ENCODE measurements around the gene DRAP1. TPM values are rescaled to one million over a fixed set of nuclear protein-coding genes. Genes with fewer than 3 reads are reported as not detected.

The DRAP1 gene
- total and polyA plus RNA-seq, 4 experiments from 2014 or later: 78.2 to 102 (median 84.6) TPM

DNA sequence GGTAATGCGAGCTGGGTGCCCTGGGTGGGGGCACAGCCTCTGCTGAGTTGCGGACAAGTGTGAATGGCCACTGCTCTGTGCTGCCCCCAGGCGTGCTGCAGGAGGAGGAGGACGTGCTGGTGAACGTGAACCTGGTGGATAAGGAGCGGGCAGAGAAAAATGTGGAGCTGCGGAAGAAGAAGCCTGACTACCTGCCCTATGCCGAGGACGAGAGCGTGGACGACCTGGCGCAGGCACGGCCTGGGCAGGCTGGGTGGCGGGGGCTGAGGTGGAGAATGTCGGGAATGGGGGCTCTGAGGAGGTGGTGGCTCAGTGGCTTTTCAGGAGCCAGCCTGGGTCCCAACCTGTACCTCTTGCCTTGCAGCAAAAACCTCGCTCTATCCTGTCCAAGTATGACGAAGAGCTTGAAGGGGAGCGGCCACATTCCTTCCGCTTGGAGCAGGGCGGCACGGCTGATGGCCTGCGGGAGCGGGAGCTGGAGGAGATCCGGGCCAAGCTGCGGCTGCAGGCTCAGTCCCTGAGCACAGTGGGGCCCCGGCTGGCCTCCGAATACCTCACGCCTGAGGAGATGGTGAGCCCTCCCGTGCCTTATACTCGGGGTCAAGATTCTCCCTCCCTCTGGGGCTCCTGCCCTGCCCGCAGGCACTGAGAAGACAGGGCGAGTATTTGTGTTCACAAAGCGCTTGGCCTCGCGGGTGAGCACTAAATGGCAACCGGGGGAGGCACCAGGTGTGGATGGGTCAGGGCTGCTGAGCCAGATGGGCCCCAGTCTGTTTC lies 46.9 kb downstream of the DRAP1 start:
- POLR2A ChIA-PET (ENCODE audit: partially characterized antibody): no interaction called here
- Mint-ChIP-seq H3K4me1 (peaks cover 21 to 43% (median 34%) of the 10 kb centered on the region in 4 donors), H3K36me3 (peaks cover 46 to 77% of the 10 kb centered on the region in 2 donors), H3K9me3 (no peaks in the 10 kb centered on the region), H3K27me3 (no peaks in the 10 kb centered on the region), H3K27ac (peak overlapping the region in 3 of 7 donors; percentile 41 to 78 (median 52)), H3K4me3 (no peak overlapping the region)
- H3K9me3 ChIP-seq (ENCODE audit: control insufficient read depth in 1 of 2, low read length in 2 of 2): no peaks in the 10 kb centered on the region
- no peak overlapping the region for H3K27ac ChIP-seq (ENCODE audit: low read depth, low read length)
- H3K27me3 ChIP-seq (ENCODE audit: insufficient read depth, low read length): no peaks in the 10 kb centered on the region
- DNase-seq: no peak
- peaks cover 23% of the 10 kb centered on the region for H3K4me1 ChIP-seq (ENCODE audit: insufficient read depth, low read length)
- H3K36me3 ChIP-seq (ENCODE audit: insufficient read depth, low read length): peaks cover 64% of the 10 kb centered on the region
- H3K4me3 ChIP-seq (ENCODE audit: low read length in 2 of 2): no peak overlapping the region
- CTCF ChIA-PET (ENCODE audit: partially characterized antibody): interaction anchor here (0.9 kb wide), 1 partner anchor 82 kb away, joined by 4 read pairs; no protein-coding TSS in a partner anchor
- intact Hi-C loops (cut with micrococcal nuclease): no loop called here

GRCh38 chr11:65967329-65967934 lies 48.2 kb downstream of the DRAP1 start:
- peaks cover 51 to 76% of the 10 kb centered on the region in 2 donors for H3K36me3 Mint-ChIP-seq
- no peaks in the 10 kb centered on the region for H3K27me3 Mint-ChIP-seq

GRCh38 chr11:65968600-65969482 lies 49.6 kb downstream of the DRAP1 start:
- Histone ChIP-seq H3K36me3 (ENCODE audit: insufficient read depth, low read length) (peaks cover 64% of the 10 kb centered on the region), H3K27ac (ENCODE audit: low read depth, low read length) (no peak overlapping the region), H3K4me3 (ENCODE audit: low read length in 2 of 2) (no peak overlapping the region), H3K4me1 (ENCODE audit: insufficient read depth, low read length) (peaks cover 5% of the 10 kb centered on the region), H3K9me3 (ENCODE audit: control insufficient read depth in 1 of 2, low read length in 2 of 2) (no peaks in the 10 kb centered on the region), H3K27me3 (ENCODE audit: insufficient read depth, low read length) (no peaks in the 10 kb centered on the region)
- H3K4me1 Mint-ChIP-seq: peaks cover 5 to 19% (median 18%) of the 10 kb centered on the region in 4 donors
- ChIA-PET CTCF (ENCODE audit: partially characterized antibody) (no interaction called here), POLR2A (ENCODE audit: partially characterized antibody) (interaction anchor here (1.7 kb wide), 1 partner anchor 51 kb away, joined by 4 read pairs; the partner anchor contains the start of gene C11orf68)
- H3K9me3 Mint-ChIP-seq: no peaks in the 10 kb centered on the region
- H3K27me3 Mint-ChIP-seq: no peaks in the 10 kb centered on the region
- no peak for DNase-seq
- H3K36me3 Mint-ChIP-seq: peaks cover 52 to 77% of the 10 kb centered on the region in 2 donors
- peak overlapping the region in 2 of 7 donors; percentile 57 for H3K27ac Mint-ChIP-seq
- H3K4me3 Mint-ChIP-seq: no peak overlapping the region
- intact Hi-C loops (cut with micrococcal nuclease): no loop called here

More at GRCh38 chr11:65967329-65967934, 48.2 kb downstream of the DRAP1 start:
- no peak overlapping the region for H3K4me3 Mint-ChIP-seq
- DNase-seq: no peak
- POLR2A ChIA-PET (ENCODE audit: partially characterized antibody): interaction anchor here (1.7 kb wide), 1 partner anchor 49 kb away, joined by 4 read pairs; the partner anchor contains the start of gene C11orf68
- no peaks in the 10 kb centered on the region for H3K9me3 ChIP-seq (ENCODE audit: control insufficient read depth in 1 of 2, low read length in 2 of 2)
- peak overlapping the region in 1 of 7 donors; percentile 8 for H3K27ac Mint-ChIP-seq
- H3K4me1 Mint-ChIP-seq: peaks cover 16 to 33% (median 28%) of the 10 kb centered on the region in 4 donors
- peaks cover 64% of the 10 kb centered on the region for H3K36me3 ChIP-seq (ENCODE audit: insufficient read depth, low read length)
- H3K4me3 ChIP-seq (ENCODE audit: low read length in 2 of 2): no peak overlapping the region
- intact Hi-C loops (cut with micrococcal nuclease): no loop called here
- no peak overlapping the region for H3K27ac ChIP-seq (ENCODE audit: low read depth, low read length)
- H3K4me1 ChIP-seq (ENCODE audit: insufficient read depth, low read length): peaks cover 19% of the 10 kb centered on the region
- CTCF ChIA-PET (ENCODE audit: partially characterized antibody): interaction anchor here (0.7 to 1.1 kb wide), 2 partner anchors 83 to 184 kb away, joined by 3 to 4 read pairs; no protein-coding TSS in a partner anchor
- no peaks in the 10 kb centered on the region for H3K9me3 Mint-ChIP-seq
- H3K27me3 ChIP-seq (ENCODE audit: insufficient read depth, low read length): no peaks in the 10 kb centered on the region

Other genes starting within 250 kb of the DRAP1 start
- 100 to 1,000 TPM in 1 of 2 experiments, 10 to 100 TPM in 1; 93.5 to 106 TPM for gene KAT5, start 207.2 kb upstream of the DRAP1 start, total RNA-seq
- gene KAT5, start 207.2 kb upstream of the DRAP1 start, polyA plus RNA-seq: 10 to 100 TPM; 45.4 to 61.5 TPM
- gene RNASEH2C, start 198.6 kb upstream of the DRAP1 start, total RNA-seq: 10 to 100 TPM; 69.1 to 69.7 TPM
- gene RNASEH2C, start 198.6 kb upstream of the DRAP1 start, polyA plus RNA-seq: 10 to 100 TPM; 61.4 to 74.2 TPM
- gene AP5B1, start 138.4 kb upstream of the DRAP1 start, total RNA-seq: 10 to 100 TPM; 25.6 to 26.9 TPM
- 10 to 100 TPM in 1 of 2 donors, 1 to 10 TPM in 1; 5.2 to 13.7 TPM for gene AP5B1, start 138.4 kb upstream of the DRAP1 start, polyA plus RNA-seq
- gene OVOL1, start 132.4 kb upstream of the DRAP1 start, total RNA-seq: not detected
- gene OVOL1, start 132.4 kb upstream of the DRAP1 start, polyA plus RNA-seq: not detected
- under 1 TPM; 0.42 to 0.64 TPM for gene SNX32, start 85.5 kb upstream of the DRAP1 start, total RNA-seq
- gene SNX32, start 85.5 kb upstream of the DRAP1 start, polyA plus RNA-seq: under 1 TPM; 0.68 to 0.93 TPM
- 100 to 1,000 TPM; 540 to 578 TPM for gene CFL1, start 61.2 kb upstream of the DRAP1 start, total RNA-seq
- 1,000 to 10,000 TPM; 2,794 to 2,825 TPM for gene CFL1, start 61.2 kb upstream of the DRAP1 start, polyA plus RNA-seq
- gene MUS81, start 59.0 kb upstream of the DRAP1 start, total RNA-seq: 10 to 100 TPM; 93.6 to 95.5 TPM
- 10 to 100 TPM; 24.0 to 31.1 TPM for gene MUS81, start 59.0 kb upstream of the DRAP1 start, polyA plus RNA-seq
- 1 to 10 TPM; 6.0 to 8.3 TPM for gene EFEMP2, start 46.6 kb upstream of the DRAP1 start, total RNA-seq
- under 1 TPM; 0.40 to 0.55 TPM for gene EFEMP2, start 46.6 kb upstream of the DRAP1 start, polyA plus RNA-seq
- 10 to 100 TPM; 30.1 to 30.4 TPM for gene CTSW, start 39.6 kb upstream of the DRAP1 start, total RNA-seq
- 100 to 1,000 TPM in 1 of 2 donors, 10 to 100 TPM in 1; 80.9 to 107 TPM for gene CTSW, start 39.6 kb upstream of the DRAP1 start, polyA plus RNA-seq
- 10 to 100 TPM; 39.9 to 42.1 TPM for gene FIBP, start 31.0 kb upstream of the DRAP1 start, total RNA-seq
- gene FIBP, start 31.0 kb upstream of the DRAP1 start, polyA plus RNA-seq: 10 to 100 TPM; 79.3 to 99.0 TPM
- gene CCDC85B, start 28.8 kb upstream of the DRAP1 start, total RNA-seq: 10 to 100 TPM; 22.9 to 24.9 TPM
- gene CCDC85B, start 28.8 kb upstream of the DRAP1 start, polyA plus RNA-seq: 10 to 100 TPM; 60.0 to 68.3 TPM
- gene FOSL1, start 19.0 kb upstream of the DRAP1 start, total RNA-seq: under 1 TPM; 0.39 to 0.79 TPM
- under 1 TPM in 1 of 2 donors, not detected in 1; 0.81 TPM for gene FOSL1, start 19.0 kb upstream of the DRAP1 start, polyA plus RNA-seq
- gene C11orf68, start 364 bp upstream of the DRAP1 start, total RNA-seq: 10 to 100 TPM; 57.1 to 59.5 TPM
- 10 to 100 TPM; 48.0 to 81.6 TPM for gene C11orf68, start 364 bp upstream of the DRAP1 start, polyA plus RNA-seq
- gene TSGA10IP, start 26.1 kb downstream of the DRAP1 start, total RNA-seq: not detected
- not detected for gene TSGA10IP, start 26.1 kb downstream of the DRAP1 start, polyA plus RNA-seq
- 10 to 100 TPM; 83.9 to 90.6 TPM for gene SART1, start 42.3 kb downstream of the DRAP1 start, total RNA-seq
- gene SART1, start 42.3 kb downstream of the DRAP1 start, polyA plus RNA-seq: 10 to 100 TPM; 11.5 to 50.5 TPM
- gene EIF1AD, start 82.7 kb downstream of the DRAP1 start, total RNA-seq: 10 to 100 TPM; 60.2 to 65.4 TPM
- gene EIF1AD, start 82.7 kb downstream of the DRAP1 start, polyA plus RNA-seq: 10 to 100 TPM; 15.5 to 20.2 TPM
- 10 to 100 TPM; 90.8 to 92.9 TPM for gene BANF1, start 83.1 kb downstream of the DRAP1 start, total RNA-seq
- gene BANF1, start 83.1 kb downstream of the DRAP1 start, polyA plus RNA-seq: 100 to 1,000 TPM; 159 to 163 TPM
- gene CST6, start 92.6 kb downstream of the DRAP1 start, total RNA-seq: not detected
- not detected for gene CST6, start 92.6 kb downstream of the DRAP1 start, polyA plus RNA-seq
- not detected for gene CATSPER1, start 107.1 kb downstream of the DRAP1 start, total RNA-seq
- not detected for gene CATSPER1, start 107.1 kb downstream of the DRAP1 start, polyA plus RNA-seq
- gene GAL3ST3, start 129.7 kb downstream of the DRAP1 start, total RNA-seq: not detected
- not detected for gene GAL3ST3, start 129.7 kb downstream of the DRAP1 start, polyA plus RNA-seq
- gene SF3B2, start 132.9 kb downstream of the DRAP1 start, total RNA-seq: 100 to 1,000 TPM; 238 to 240 TPM
- 100 to 1,000 TPM in 1 of 2 donors, 10 to 100 TPM in 1; 74.4 to 128 TPM for gene SF3B2, start 132.9 kb downstream of the DRAP1 start, polyA plus RNA-seq
- gene PACS1, start 150.8 kb downstream of the DRAP1 start, total RNA-seq: 100 to 1,000 TPM; 251 to 262 TPM
- gene PACS1, start 150.8 kb downstream of the DRAP1 start, polyA plus RNA-seq: 100 to 1,000 TPM in 1 of 2 donors, 10 to 100 TPM in 1; 13.7 to 104 TPM